COLO668 (cell line): ENCODE measurements around the gene MAPKAP1.

Experiments
- DNase-seq: peaks from one replicate; lab custom pipeline; 2025; ENCODE audit not compliant: unreplicated experiment; lab: John Stamatoyannopoulos, UW

MAPKAP1 gene

DNA sequence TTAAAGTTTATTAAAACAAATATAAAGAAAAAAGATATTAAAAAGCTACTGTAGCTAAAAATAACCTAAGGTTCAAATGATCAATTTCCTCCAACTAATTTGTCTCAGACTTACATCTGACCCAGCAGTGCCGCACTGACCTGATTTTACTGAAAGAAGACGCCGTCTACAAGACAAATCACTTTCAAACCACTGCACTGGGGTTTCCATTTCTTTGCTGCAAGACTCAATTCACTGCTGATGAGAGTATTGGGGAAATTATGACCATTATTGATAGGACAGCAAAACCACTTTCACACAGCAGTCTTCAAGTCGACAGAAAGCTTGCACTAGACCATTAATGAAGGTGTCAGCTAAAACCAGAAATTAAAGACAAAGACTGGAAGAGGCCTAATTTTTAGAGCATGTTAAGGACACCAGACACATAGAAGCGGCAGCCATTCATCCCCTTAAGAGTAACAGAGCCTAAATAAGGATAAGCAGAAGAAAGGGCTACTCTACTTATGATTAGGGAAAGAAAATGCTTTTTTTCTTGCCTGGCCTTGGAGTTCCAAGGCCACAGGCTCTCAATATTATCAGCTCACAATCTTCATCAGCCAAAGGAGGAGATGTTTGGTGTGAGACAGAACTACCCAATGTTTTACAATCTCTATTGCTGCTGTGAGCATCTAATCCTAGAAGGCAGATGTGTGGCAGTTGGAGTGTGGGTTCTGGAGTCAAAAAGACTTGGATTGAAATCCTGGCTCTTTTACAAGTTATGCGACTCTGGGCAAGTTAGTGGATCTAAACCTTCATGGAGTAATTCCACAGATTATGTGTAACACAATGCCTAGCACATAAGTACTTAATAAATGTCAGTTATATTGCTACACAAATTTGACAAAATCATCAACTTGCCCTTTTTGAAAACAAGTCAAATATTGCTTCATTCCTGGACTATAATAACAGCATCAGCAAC, 190.7 kb downstream of the MAPKAP1 start:
- no peak for DNase-seq

DNA sequence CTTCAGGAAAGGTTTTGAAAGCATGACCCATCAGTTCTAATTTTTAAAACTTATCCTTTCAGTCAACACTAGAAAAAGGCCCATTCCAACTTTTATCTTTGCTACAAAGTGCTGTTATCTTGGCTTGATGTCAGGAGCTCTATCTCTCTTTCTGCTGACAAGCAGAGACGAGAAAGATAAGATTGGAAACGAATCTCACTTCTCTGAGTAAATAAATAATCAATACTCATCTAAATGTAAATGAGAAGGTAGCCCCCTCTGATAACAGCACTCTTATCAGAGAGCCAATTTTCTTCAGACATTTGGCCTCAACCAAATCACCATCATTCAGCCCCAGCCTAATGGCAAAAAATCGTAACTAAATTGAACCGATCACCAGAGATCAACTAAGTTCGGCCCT, 191.7 kb downstream of the MAPKAP1 start:
- no peak for DNase-seq

- DNase-seq = no peak
Measured at GRCh38 chr9:125514468-125514867, 192.5 kb downstream of the MAPKAP1 start.

- no peak for DNase-seq
Measured at GRCh38 chr9:125513668-125514413, 193.2 kb downstream of the MAPKAP1 start.

GRCh38 chr9:125513303-125513667, 193.7 kb downstream of the MAPKAP1 start:
- no peak for DNase-seq

DNA sequence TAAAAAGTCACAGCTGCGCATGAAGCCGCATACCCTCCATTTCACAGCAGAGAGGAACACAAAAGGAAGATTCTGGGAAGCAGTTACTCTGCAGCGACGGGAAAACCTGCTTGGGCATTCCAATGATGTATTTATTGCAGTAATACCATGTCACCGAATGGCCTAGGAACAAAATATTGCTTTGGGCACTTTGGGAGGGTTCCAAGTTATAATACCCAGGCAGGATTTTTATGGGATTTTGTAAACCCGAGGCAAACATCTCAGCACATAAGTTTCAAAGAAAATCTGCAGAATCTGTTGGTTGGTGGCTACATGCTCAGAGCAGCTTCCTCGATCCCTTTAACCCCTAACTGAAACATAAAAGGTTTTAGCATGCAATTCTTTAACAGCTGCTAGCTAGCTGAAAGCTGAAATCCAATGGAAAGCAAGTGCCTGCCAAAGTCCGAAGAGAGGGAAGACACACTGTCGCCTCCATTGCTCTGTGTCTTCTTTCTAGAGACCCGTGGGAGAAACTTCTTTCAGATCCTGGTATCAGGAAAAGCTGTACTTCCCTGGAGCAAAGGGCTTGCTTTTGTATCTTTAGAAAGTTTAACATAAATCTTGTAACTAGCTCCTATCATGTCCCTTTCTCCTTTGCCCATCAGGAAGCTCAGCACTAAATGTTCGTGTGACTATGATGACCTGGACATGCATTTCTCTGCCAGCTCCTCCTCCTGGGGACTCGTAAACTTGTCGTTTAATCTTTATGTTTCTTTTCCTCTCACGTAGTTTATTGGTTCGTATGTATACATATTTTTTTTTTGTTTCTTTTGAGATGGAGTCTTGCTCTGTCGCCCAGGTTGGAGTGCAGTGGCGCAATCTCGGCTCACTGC, 195.0 kb downstream of the MAPKAP1 start:
- DNase-seq = no peak

- no peak for DNase-seq
Measured at GRCh38 chr9:125510980-125511379, 196.0 kb downstream of the MAPKAP1 start.

- DNase-seq = no peak
Measured at GRCh38 chr9:125509476-125509875, 197.5 kb downstream of the MAPKAP1 start.

DNA sequence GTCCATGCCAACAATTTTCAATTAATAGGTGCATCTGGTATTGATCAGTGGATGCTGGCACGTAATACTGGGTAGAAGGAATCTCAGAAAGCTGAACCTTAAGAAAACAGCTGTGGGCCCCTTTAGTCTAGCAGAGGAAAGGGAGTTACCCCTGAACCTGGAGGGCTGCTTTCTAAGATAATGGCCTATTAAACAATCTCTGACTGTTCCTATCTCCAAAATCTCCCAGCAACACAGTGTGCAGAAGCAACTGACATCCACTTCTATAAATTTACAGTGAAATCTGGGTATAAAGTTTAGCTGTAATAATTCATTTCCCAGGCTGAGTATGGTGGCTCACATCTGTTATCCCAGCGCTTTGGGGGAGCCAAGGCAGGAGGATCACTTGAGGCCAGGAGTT, 198.8 kb downstream of the MAPKAP1 start:
- DNase-seq = no peak

DNA sequence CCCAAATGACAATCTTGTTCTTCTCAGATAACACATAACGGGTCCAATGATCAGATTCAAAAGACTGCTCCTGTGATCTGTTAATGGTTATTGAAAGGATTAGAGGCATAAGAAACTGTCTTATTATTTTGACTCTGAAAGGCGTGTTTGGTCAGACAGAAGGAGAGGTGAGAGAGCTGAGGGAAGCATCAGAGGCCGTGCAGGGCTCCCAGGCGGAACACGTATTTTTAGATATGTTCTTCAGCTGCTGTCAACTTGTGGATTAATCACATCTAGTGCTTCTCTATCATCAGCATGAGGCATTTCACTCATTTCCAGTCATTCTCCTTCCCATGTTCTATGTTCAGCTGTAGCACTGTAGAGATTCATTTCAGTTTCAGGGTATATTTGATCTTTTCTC, 199.8 kb downstream of the MAPKAP1 start:
- no peak for DNase-seq

- DNase-seq = no peak
Measured at GRCh38 chr9:125505988-125506438, 201.0 kb downstream of the MAPKAP1 start.

GRCh38 chr9:125504616-125505015, 202.4 kb downstream of the MAPKAP1 start:
- DNase-seq = no peak

- DNase-seq = no peak
Measured at GRCh38 chr9:125497906-125498305, 209.1 kb downstream of the MAPKAP1 start.

DNA sequence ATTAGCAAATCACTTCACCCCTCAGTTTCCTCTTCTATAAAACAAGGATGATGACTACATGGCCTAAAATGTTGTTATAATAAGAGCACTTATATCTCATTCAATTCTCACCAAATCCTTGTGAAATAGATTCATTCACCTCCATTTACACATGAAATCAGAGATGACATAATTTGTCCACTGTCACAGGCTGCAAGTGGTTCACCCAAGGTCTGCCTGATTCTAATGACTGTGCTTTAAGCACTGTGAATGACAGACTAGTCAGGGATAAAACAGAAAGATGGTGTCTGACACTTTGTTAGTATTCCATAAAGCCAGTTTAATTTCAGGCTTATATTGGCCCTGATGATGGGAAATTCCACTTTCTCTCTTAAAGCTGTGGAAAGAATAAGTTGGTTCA, 209.5 kb downstream of the MAPKAP1 start:
- DNase-seq = no peak

DNA sequence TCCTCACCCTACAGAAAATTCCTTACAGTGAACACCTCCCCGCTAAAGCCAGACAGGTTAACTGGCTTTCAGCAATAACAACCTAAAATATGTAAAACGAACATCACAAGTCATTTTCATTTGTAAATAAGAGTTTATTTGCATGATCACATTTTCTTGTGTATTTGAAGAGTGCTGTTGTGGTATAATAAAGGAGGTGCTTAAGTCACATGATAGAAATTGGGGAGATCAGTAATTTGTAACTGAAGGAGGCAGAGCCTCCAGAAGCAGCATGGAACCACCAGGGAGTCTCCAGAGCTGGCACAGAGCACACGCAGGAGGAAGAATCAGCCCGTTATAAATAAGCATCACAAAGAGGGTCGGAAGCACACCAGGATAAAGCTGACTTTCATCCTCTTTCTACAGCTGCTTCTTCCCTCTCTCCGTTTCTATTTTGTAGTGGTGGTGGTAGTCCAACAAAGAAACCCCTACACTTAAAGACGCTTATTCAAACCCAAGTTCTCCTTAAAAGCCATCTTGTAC, 210.6 kb downstream of the MAPKAP1 start:
- no peak for DNase-seq

GRCh38 chr9:125495172-125496119, 211.6 kb downstream of the MAPKAP1 start:
- DNase-seq = no peak

DNA sequence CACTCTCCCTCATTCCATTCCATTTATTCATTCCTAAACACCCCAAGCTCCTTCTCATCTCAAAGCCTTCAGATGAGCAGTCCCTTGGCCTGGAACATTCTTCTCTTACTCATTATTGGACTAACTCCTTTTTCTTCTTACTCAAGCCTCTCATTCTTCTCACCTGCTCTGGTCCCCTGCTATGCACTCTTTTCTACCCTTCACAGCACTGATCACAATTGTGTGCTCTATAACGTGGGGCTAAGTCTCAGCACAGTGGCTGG, 212.4 kb downstream of the MAPKAP1 start:
- DNase-seq = no peak

DNA sequence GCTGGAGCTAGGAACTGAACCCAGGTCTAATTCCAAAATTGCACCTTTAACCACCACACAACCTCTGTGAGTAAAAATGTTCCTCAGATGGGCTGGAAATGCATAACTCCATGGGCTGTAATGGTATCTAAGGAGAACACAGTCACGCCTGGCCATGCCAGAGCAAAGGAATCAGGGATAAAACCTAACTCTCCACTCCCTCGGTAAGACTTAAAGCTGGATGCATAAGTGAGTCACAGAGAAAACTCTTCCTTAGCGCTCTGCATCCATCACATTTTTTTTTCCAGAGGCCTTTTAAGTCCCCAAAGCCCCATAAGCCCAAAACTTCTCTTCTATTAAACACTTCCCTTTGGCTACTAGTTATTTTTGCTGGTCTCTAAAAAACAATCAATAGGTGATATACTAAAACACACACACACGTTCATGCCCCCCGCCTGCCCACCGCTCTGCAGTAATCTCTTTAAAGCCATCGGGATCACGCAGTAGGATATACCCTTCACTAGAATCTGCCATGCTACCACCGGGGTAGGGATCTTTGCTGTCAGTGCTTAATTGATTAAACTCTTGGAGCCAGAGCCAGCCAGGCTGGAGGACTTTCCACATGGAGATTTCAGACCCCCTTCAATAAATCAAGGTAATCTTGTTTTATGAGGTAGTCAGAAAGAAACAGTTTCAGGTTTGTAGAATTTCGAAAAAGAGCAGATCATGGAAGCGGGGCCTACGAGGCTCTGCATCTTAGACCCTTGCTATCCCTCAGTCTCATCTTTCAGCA, 212.9 kb downstream of the MAPKAP1 start:
- DNase-seq = no peak

DNA sequence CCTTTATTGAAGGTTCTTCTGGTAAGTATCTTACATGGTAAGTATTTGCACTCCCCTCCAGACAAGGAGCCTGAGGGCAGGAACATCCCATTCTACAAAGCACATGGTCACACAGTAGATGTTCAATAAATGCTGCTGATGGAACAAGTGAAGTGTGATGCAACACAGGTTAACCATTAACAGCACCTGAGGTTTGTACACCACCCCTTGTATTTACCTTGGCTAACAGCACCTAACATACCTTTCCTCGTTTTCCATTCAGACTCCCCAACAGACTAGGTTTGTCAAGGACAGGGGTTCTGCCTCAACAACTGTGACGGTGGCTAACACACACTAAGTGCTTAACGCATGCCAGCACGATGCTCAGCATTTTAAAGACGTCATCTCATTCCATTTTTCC, 213.6 kb downstream of the MAPKAP1 start:
- DNase-seq = peak; percentile 21
